Glutamatergic neuron (in vitro differentiated cells): ENCODE measurements around the gene LMO7. TPM values are rescaled to one million over a fixed set of nuclear protein-coding genes. Genes with fewer than 3 reads are reported as not detected.

Experiments used
- DNase-seq: peaks from one replicate; pipeline ENCODE4 v3.0.0; 2022
- H3K27ac Mint-ChIP-seq: one replicate; pipeline ENCODE4 v1.8.0; 2020; ENCODE audit warnings: mild to moderate bottlenecking, mixed read lengths, inconsistent platforms; ENCODE audit not compliant: unreplicated experiment
- H3K27me3 Mint-ChIP-seq: one replicate; pipeline ENCODE4 v1.8.0; 2020; ENCODE audit warnings: mild to moderate bottlenecking, moderate library complexity, mixed read lengths, inconsistent platforms; ENCODE audit not compliant: unreplicated experiment
- H3K36me3 Mint-ChIP-seq: one replicate; pipeline ENCODE4 v1.8.0; 2020; ENCODE audit warnings: mild to moderate bottlenecking, mixed read lengths, inconsistent platforms; ENCODE audit not compliant: unreplicated experiment
- H3K4me1 Mint-ChIP-seq: one replicate; pipeline ENCODE4 v1.8.0; 2020; ENCODE audit warnings: mild to moderate bottlenecking, low read depth, mixed read lengths, inconsistent platforms; ENCODE audit not compliant: unreplicated experiment
- H3K4me3 Mint-ChIP-seq: one replicate; pipeline ENCODE4 v1.8.0; 2020; ENCODE audit warnings: mild to moderate bottlenecking, mixed read lengths, inconsistent platforms; ENCODE audit not compliant: unreplicated experiment
- H3K9me3 Mint-ChIP-seq: one replicate; pipeline ENCODE4 v1.8.0; 2020; ENCODE audit warnings: mild to moderate bottlenecking, moderate library complexity, mixed read lengths, inconsistent platforms; ENCODE audit not compliant: unreplicated experiment
- total RNA-seq: library from RNA; stranded (reverse); fragmentation: NEBNext Ultra II Directional; extraction: Animal tissue kit (Norgen Biotek cat#: 25700); gene quantifications from one replicate; pipeline ENCODE4 v1.2.1, GENCODE V29; 2021; ENCODE audit not compliant: unreplicated experiment
- TF ChIP-seq, protein P1 (sequence below): fragments of 200-600 bp; sonication (generic); IDR thresholded peaks from one replicate; pipeline ENCODE4 v1.5.0; 2021; ENCODE audit not compliant: partially characterized antibody, unreplicated experiment

LMO7 gene
- total RNA-seq, 1 donor from 2014 or later = 5.0 TPM

DNA sequence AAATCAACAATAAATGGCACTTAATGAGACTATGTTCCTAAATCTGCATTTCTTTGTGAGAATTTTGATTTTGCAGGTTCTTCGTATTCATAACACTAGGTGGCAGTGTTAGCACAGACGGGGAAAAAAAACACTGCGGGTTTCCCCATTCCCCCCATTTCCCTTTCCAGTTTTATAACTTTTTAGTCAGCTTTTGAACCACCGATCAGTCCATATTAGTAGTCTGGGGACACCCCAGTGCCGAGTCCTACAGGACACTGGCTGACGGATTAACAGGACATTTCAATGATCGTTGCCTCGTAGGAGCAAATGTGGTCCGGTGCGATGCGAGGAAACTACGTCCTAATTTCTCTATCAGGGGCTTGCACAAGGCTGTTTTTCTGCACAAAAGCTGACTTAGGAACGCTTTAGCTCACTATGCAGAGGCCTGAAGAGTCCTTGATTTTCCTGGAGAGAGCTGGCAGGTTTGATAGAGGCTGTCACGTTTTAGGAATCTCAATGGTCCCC is 234.3 kb downstream of the LMO7 start:
- Mint-ChIP-seq H3K27ac (no peak overlapping the region), H3K4me1 (no peaks in the 10 kb centered on the region)
- DNase-seq = no peak

DNA sequence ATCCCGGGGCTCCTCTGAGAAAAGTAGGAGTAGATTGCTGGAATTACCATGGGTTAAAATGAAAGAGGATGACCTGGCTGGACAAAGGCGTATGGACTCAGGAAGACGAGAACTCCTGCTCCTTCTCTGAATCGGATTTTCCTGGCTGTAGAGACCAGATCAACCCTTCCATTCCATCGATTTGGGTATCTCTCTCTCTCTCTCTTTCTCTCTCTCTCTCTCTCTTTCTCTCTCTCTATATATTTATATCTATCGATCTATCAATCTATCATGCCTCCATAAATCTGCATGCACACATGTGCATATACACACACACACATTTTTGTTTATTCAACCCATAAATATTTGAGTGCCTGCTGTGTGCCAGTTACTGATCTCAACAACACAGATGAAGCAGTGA is 234.9 kb downstream of the LMO7 start:
- H3K4me1 Mint-ChIP-seq = no peaks in the 10 kb centered on the region
- TF ChIP-seq, protein P1, sequence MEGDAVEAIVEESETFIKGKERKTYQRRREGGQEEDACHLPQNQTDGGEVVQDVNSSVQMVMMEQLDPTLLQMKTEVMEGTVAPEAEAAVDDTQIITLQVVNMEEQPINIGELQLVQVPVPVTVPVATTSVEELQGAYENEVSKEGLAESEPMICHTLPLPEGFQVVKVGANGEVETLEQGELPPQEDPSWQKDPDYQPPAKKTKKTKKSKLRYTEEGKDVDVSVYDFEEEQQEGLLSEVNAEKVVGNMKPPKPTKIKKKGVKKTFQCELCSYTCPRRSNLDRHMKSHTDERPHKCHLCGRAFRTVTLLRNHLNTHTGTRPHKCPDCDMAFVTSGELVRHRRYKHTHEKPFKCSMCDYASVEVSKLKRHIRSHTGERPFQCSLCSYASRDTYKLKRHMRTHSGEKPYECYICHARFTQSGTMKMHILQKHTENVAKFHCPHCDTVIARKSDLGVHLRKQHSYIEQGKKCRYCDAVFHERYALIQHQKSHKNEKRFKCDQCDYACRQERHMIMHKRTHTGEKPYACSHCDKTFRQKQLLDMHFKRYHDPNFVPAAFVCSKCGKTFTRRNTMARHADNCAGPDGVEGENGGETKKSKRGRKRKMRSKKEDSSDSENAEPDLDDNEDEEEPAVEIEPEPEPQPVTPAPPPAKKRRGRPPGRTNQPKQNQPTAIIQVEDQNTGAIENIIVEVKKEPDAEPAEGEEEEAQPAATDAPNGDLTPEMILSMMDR = no peak
- H3K36me3 Mint-ChIP-seq = no peaks in the 10 kb centered on the region
- no peaks in the 10 kb centered on the region for H3K27me3 Mint-ChIP-seq
- no peak overlapping the region for H3K27ac Mint-ChIP-seq
- H3K9me3 Mint-ChIP-seq = no peaks in the 10 kb centered on the region
- no peak overlapping the region for H3K4me3 Mint-ChIP-seq
- no peak for DNase-seq

More for the DNA sequence above, 234.3 kb downstream of the LMO7 start:
- Mint-ChIP-seq H3K4me3 (no peak overlapping the region), H3K9me3 (no peaks in the 10 kb centered on the region), H3K27me3 (no peaks in the 10 kb centered on the region), H3K36me3 (no peaks in the 10 kb centered on the region)
- TF ChIP-seq, protein P1 = peak; percentile 87

DNA sequence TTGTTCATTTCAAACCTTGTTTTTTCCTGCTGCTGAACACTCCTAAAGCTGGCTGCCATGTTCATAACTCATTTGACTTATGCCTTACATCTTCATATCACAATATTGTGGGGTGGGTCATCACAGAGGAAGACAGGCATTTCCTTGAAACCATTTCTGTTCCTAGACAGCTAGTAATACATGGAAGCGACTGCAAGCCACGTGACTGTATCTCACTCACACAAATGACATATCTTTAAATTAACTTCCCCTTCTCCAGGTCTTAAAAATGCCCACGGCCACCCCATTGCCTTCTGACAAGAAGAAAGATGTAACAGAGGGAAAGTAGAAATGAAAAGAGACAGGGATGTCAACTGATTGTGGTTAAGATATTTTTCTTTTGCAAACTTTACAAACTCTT is 236.8 kb downstream of the LMO7 start:
- no peak for DNase-seq
- H3K9me3 Mint-ChIP-seq = no peaks in the 10 kb centered on the region

DNA sequence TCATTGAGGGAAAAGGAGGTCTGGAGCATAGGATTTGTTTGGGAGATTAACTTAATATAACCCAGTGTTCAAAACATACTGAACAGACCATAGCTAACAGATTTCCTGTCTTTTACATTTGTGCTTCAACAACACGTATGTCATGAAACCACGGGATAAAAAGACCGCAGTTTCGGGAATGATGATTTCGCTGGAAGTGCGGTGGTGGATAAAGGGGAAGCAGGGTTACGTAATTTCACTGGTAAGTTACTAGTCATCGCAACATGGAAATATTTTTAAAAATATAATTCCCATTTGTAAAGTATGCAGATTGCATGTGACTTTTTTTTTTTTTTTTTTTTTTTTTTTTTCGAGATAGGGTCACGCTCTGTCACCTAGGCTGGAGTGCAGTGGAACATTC is 237.4 kb downstream of the LMO7 start:
- no peak for DNase-seq
- H3K4me3 Mint-ChIP-seq = no peak overlapping the region
- no peak overlapping the region for H3K27ac Mint-ChIP-seq
- no peaks in the 10 kb centered on the region for H3K9me3 Mint-ChIP-seq
- TF ChIP-seq, protein P1 = no peak
- no peaks in the 10 kb centered on the region for H3K4me1 Mint-ChIP-seq
- H3K36me3 Mint-ChIP-seq = no peaks in the 10 kb centered on the region
- H3K27me3 Mint-ChIP-seq = no peaks in the 10 kb centered on the region

More for the DNA sequence above, 236.8 kb downstream of the LMO7 start:
- H3K4me1 Mint-ChIP-seq = no peaks in the 10 kb centered on the region
- no peak overlapping the region for H3K4me3 Mint-ChIP-seq
- no peak overlapping the region for H3K27ac Mint-ChIP-seq
- TF ChIP-seq, protein P1 = no peak
- H3K36me3 Mint-ChIP-seq = no peaks in the 10 kb centered on the region
- no peaks in the 10 kb centered on the region for H3K27me3 Mint-ChIP-seq

DNA sequence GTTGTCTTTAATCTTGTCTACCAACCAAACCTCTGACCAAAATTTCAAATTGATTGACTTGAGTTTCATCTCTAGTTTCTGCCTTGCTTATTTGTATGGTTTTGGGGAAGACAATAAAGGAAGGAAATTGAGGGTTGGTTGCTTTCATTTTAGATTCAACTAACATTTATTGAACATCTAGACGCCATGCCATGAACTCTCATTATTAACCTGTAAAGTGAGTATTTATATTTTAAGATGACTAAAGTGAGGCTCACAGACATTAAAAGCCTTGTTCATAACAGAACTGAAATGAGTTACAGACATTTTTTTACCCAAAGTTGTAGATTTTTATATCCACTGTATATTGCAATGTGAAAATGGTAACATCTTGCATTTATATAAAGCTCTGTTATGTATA is 239.3 kb downstream of the LMO7 start:
- Mint-ChIP-seq H3K9me3 (no peaks in the 10 kb centered on the region), H3K4me1 (no peaks in the 10 kb centered on the region), H3K27ac (no peak overlapping the region), H3K27me3 (no peaks in the 10 kb centered on the region), H3K36me3 (no peaks in the 10 kb centered on the region), H3K4me3 (no peak overlapping the region)
- TF ChIP-seq, protein P1 = no peak
- DNase-seq = no peak
